ENCODE results near the gene POLR3B. TPM values are rescaled to one million over a fixed set of nuclear protein-coding genes. Genes with fewer than 3 reads are reported as not detected.

POLR3B gene
- polyA plus RNA-seq, 1 donor (not counting 4 experiments of a cell fraction or from before 2014, with no cell fraction given) = 13.9 TPM

DNA sequence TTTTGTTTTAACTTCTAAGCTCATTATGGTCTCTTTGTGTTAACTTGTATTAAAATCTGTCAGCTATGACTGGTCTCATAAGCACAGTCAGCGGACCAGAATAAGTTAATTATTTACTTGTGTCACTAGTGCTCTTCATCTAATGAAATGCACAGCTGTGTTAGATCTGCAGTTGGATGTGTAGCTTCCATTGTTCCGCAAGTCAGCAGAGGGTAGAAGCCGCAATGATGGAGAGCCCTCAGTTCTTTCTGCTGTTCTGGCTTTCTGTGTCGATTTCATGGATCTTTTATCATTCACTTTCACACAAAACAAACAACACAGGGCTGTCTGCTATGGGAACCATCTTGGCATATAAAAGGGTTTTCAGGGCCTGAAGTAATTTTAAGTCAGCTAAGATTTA lies 136.0 kb downstream of the POLR3B start:
- no peak for TF ChIP-seq EZH2 (IDR thresholded peaks at IDR 0.05; ENCODE audit: low read length)
- TF ChIP-seq, protein P1, sequence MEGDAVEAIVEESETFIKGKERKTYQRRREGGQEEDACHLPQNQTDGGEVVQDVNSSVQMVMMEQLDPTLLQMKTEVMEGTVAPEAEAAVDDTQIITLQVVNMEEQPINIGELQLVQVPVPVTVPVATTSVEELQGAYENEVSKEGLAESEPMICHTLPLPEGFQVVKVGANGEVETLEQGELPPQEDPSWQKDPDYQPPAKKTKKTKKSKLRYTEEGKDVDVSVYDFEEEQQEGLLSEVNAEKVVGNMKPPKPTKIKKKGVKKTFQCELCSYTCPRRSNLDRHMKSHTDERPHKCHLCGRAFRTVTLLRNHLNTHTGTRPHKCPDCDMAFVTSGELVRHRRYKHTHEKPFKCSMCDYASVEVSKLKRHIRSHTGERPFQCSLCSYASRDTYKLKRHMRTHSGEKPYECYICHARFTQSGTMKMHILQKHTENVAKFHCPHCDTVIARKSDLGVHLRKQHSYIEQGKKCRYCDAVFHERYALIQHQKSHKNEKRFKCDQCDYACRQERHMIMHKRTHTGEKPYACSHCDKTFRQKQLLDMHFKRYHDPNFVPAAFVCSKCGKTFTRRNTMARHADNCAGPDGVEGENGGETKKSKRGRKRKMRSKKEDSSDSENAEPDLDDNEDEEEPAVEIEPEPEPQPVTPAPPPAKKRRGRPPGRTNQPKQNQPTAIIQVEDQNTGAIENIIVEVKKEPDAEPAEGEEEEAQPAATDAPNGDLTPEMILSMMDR (optimal IDR thresholded peaks at IDR 0.05 in 1 of 3, IDR thresholded peaks at IDR 0.05 in 1 of 3, conservative IDR thresholded peaks at IDR 0.05 in 1 of 3; ENCODE audit: extremely low read depth in 1 of 3, insufficient read depth in 2 of 3, low read length in 3 of 3) = no peak
- H3K9me1 ChIP-seq (ENCODE audit: control insufficient read depth, extremely low read depth, insufficient read depth, low read length) = no peaks in the 10 kb centered on the region
- no peak overlapping the region for H3K4me3 ChIP-seq (ENCODE audit: control insufficient read depth in 2 of 3, extremely low read depth in 1 of 3, insufficient read depth in 2 of 3, low read depth in 1 of 3, low read length in 3 of 3)
- peaks cover 5% of the 10 kb centered on the region for H3K4me1 ChIP-seq (ENCODE audit: control insufficient read depth, extremely low read depth, insufficient read depth, low read length)
- dilution Hi-C loops (cut with MboI; ENCODE audit: extremely low pct_ligation_motif_present, low sequenced_read_pairs) = no loop called here
- no peaks in the 10 kb centered on the region for H3K9me3 ChIP-seq (ENCODE audit: control insufficient read depth, low read depth, low read length)
- H3K27ac ChIP-seq (ENCODE audit: control insufficient read depth, insufficient read depth, low read length) = no peak overlapping the region
- FAIRE-seq (no peak), DNase-seq (ENCODE audit: low read depth, low spot score) (no peak)
- H3K4me2 ChIP-seq (ENCODE audit: control insufficient read depth, extremely low read depth, insufficient read depth, low read depth, low read length) = no peak overlapping the region
- no peak overlapping the region for H3K9ac ChIP-seq (ENCODE audit: control insufficient read depth, extremely low read depth, insufficient read depth, low read length)
- H3K36me3 ChIP-seq (ENCODE audit: control insufficient read depth in 2 of 2, extremely low read depth in 1 of 2, insufficient read depth in 2 of 2, low read length in 2 of 2) = peaks cover 2 to 4% of the 10 kb centered on the region in 2 experiments
- no peaks in the 10 kb centered on the region for H4K20me1 ChIP-seq (ENCODE audit: control insufficient read depth, extremely low read depth, insufficient read depth, low read length)
- no peak overlapping the region for H2AFZ ChIP-seq (ENCODE audit: control insufficient read depth, low read length)
- no peaks in the 10 kb centered on the region for H3K79me2 ChIP-seq (ENCODE audit: control insufficient read depth, insufficient read depth, low read length)
- no peaks in the 10 kb centered on the region for H3K27me3 ChIP-seq (ENCODE audit: control insufficient read depth, extremely low read depth, insufficient read depth, low read length)

DNA sequence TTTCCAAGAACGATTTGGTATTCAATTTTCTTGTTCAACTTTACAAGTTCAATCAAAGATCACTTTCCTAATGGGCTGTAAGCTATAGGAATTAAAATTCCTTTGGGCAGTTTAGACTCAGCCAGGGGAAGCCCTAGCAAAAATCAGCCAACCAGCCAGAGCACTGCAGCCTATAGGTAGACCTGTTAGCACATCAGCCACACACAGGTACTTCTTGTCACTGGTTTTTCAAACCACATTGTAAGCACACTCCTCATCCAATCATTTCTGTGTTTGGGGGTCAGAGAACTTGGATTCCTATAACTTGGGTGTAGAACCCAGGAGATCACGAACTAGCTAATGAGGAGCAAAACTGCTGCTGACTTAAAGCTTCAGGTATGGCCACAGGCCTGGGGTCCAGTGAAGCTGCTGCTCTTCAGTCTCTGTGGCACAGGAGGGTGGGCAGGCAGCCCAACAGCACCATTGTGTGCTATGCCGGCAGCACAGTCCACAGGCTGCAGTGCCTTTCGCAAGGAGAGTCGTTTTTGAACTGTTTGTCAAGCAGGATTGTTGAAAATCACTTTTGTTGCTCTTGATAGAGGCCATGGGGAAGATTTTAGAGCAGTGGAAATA lies 137.9 kb downstream of the POLR3B start:
- Histone ChIP-seq H3K9me1 (ENCODE audit: control insufficient read depth, extremely low read depth, insufficient read depth, low read length) (no peaks in the 10 kb centered on the region), H3K9me3 (ENCODE audit: control insufficient read depth, low read depth, low read length) (no peaks in the 10 kb centered on the region), H3K27me3 (ENCODE audit: control insufficient read depth, extremely low read depth, insufficient read depth, low read length) (no peaks in the 10 kb centered on the region), H2AFZ (ENCODE audit: control insufficient read depth, low read length) (no peak overlapping the region), H3K4me1 (ENCODE audit: control insufficient read depth, extremely low read depth, insufficient read depth, low read length) (peaks cover 5% of the 10 kb centered on the region), H3K4me2 (ENCODE audit: control insufficient read depth, extremely low read depth, insufficient read depth, low read depth, low read length) (no peak overlapping the region), H3K9ac (ENCODE audit: control insufficient read depth, extremely low read depth, insufficient read depth, low read length) (no peak overlapping the region), H4K20me1 (ENCODE audit: control insufficient read depth, extremely low read depth, insufficient read depth, low read length) (no peaks in the 10 kb centered on the region), H3K79me2 (ENCODE audit: control insufficient read depth, insufficient read depth, low read length) (no peaks in the 10 kb centered on the region), H3K27ac (ENCODE audit: control insufficient read depth, insufficient read depth, low read length) (no peak overlapping the region), H3K4me3 (ENCODE audit: control insufficient read depth in 2 of 3, extremely low read depth in 1 of 3, insufficient read depth in 2 of 3, low read depth in 1 of 3, low read length in 3 of 3) (no peak overlapping the region), H3K36me3 (ENCODE audit: control insufficient read depth in 2 of 2, extremely low read depth in 1 of 2, insufficient read depth in 2 of 2, low read length in 2 of 2) (peaks cover 4 to 5% of the 10 kb centered on the region in 2 experiments)
- TF ChIP-seq EZH2 (IDR thresholded peaks at IDR 0.05; ENCODE audit: low read length) = no peak
- TF ChIP-seq, protein P1 (optimal IDR thresholded peaks at IDR 0.05 in 1 of 3, IDR thresholded peaks at IDR 0.05 in 1 of 3, conservative IDR thresholded peaks at IDR 0.05 in 1 of 3; ENCODE audit: extremely low read depth in 1 of 3, insufficient read depth in 2 of 3, low read length in 3 of 3) = no peak
- FAIRE-seq (no peak), DNase-seq (ENCODE audit: low read depth, low spot score) (no peak)
- dilution Hi-C loops (cut with MboI; ENCODE audit: extremely low pct_ligation_motif_present, low sequenced_read_pairs) = no loop called here

All from keratinocyte (primary cell).